GM13976 (cell line): ENCODE results near the gene CLASP1.
"Not testable (repeated sequence)": the region's sequence is repeated elsewhere in the genome, so short reads cannot be mapped to it uniquely, and the experiment has no call there.

Experiments
- DNase-seq: peaks from one replicate; pipeline ENCODE4 v3.0.0; 2012; ENCODE audit warnings: low spot score
- CTCF ChIP-seq: IDR thresholded peaks from 2 replicates; pipeline ENCODE4 v1.5.1; 2012; ENCODE audit warnings: borderline replicate concordance, mild to moderate bottlenecking; ENCODE audit not compliant: insufficient read depth; ENCODE audit errors: extremely low read depth, missing control alignments, control extremely low read depth
- in situ Hi-C: fragments of 300-500 bp; cut with MboI; formaldehyde crosslinking; loops from one replicate; pipeline ENCODE4 v1.12.0; 2022; ENCODE audit warnings: low sequenced_read_pairs, mixed read lengths, inconsistent platforms; ENCODE audit not compliant: unreplicated experiment

The CLASP1 gene

DNA sequence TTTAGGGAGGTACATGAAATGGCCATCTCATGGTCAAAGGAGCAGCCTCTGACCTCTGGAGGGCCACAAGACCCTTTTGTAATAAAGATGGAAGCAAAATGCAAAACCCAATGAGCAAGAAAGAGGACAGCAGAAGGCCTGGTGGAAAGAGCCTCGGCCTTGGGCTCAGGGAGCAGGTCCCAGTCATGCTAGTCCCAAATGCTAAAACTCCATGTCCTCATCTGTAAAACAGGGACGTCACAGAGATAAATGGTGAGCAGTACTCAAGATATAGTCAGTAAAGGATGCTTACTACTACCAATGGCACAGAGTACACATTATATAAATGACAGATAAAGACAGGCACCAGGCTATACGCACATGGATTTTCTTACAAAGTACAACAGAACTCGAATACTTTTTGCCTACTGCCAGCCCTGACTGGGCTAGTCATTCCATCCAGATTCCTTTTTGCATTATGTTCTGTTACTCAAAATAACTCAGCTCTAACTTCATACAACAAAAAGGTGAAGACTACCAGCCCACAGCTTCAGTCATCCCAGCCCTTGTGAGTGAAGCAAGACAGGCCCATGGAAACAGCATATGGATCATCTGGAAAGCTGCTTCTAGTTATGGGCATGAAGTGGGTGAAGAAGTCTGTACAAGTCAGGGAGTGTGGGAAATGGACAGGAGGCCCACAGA is 299.4 kb downstream of the CLASP1 start:
- DNase-seq: no peak
- no peak for TF ChIP-seq CTCF
- in situ Hi-C loops: no loop called here

DNA sequence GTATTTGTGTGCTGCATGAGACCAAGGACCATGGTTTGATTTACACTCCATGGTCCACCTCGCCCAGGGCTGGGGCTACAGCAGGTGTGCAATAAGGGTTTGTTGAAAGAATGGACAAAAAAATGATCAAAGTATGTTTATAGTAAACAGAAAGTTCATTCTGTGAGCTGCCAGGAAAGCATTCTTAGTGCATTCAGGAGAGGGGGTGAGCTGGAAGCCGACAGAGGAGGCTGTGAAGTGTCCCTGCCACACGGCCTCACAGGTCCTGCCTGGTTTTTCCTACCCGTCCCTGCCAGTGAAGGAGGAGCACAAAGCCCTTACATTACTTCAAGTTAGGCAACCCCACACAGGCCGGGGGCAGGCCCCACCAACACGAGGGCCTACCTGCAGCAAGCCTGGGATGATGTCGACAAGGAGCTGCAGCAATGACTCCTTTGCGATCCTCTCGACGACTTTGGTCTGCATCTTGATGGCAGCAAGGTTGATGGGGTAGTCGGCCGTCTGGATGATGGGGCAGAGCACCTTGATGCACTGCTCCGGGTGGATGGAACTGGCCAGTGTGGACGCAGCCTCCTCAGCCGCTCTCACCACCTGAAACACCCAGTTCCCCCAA is 301.0 kb downstream of the CLASP1 start:
- no peak for TF ChIP-seq CTCF
- in situ Hi-C loops: no loop called here
- DNase-seq: no peak

DNA sequence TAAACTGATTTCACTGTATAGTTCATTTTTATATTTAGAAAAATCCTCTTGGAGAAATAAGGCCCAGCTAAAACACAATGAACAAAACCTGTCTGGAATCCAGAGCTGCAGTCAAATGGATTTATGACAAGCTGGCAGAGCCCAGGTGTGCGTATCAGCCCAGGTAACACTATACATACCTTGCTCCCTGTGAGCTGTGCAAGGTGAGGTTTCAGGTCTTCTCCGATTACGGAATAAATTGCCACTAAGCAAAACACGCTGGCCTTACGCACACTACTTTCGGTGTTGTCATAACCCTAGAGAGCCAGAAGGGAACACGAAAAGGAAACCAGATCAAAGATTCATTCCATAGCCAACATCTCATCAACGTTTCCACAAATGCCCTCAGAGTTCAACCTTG is 302.4 kb downstream of the CLASP1 start:
- no peak for DNase-seq
- TF ChIP-seq CTCF: no peak
- in situ Hi-C loops: no loop called here

- in situ Hi-C loops: no loop called here
- no peak for DNase-seq
- no peak for TF ChIP-seq CTCF
Observed at GRCh38 chr2:121346407-121346806, 302.9 kb downstream of the CLASP1 start.

DNA sequence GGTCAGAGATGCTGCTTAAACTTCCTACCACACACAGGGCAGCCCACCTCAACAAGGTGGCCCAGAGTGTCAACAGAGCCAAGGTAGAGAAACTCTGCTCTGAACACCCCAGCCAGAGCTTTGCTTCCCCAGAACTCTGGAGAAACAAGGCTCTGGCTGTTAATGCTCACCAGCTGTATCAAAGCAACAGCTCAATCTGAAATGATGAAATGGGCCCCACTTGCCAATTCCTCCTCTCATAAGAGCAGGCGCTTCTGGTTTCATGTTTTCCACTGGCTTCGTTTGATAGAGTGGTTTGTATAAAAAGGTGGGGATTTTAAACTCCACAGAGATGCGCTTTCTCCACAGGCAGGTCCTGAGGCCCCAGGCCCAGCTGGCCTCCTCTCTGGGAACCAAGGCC is 303.4 kb downstream of the CLASP1 start:
- no peak for DNase-seq
- TF ChIP-seq CTCF: no peak
- in situ Hi-C loops: no loop called here

- TF ChIP-seq CTCF: no peak
- in situ Hi-C loops: no loop called here
- no peak for DNase-seq
Observed at GRCh38 chr2:121345101-121345500, 304.2 kb downstream of the CLASP1 start.

DNA sequence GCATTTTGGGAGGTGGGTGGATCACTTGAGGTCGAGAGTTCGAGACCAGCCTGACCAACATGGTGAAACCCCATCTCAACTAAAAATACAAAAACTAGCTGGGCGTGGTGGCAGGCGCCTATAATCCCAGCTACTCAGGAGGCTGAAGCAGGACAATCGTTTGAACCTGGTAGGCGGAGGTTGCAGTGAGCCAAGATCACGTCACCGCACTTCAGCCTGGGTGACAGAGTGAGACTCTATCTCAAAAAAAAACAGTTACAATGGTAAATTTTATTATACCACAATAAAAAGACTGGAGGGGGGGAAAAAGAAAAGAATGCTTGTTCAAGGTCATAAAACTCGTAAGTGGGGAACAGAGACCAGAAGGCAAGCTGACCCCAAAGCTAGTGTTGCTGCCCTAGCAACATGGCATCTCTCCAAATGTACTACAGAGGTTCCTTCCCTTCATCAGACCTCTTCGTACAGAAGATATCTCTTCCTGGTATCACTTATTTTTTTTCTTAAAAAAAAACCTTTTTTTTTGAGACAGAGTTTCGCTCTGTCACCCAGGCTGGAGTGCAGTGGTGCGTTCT is 305.3 kb downstream of the CLASP1 start:
- in situ Hi-C loops, DNase-seq: not testable (repeated sequence)
